ENCODE data around the gene TRIM22.
"Not testable (repeated sequence)": the region's sequence is repeated elsewhere in the genome, so short reads cannot be mapped to it uniquely, and the experiment has no call there.

Gene TRIM22

GRCh38 chr11:5684036-5684645 lies 5.4 kb upstream of the TRIM22 start:
- no peak for TF ChIP-seq CTCF (IDR thresholded peaks at IDR 0.05; ENCODE audit: control insufficient read depth, extremely low read depth, insufficient read depth)
- H3K4me3 ChIP-seq (ENCODE audit: low read depth, low read length) = peak overlapping the region; percentile 60
- no peak for DNase-seq (ENCODE audit: low read depth)

- TF ChIP-seq CTCF (IDR thresholded peaks at IDR 0.05; ENCODE audit: control insufficient read depth, extremely low read depth, insufficient read depth) = peak; percentile 69
- DNase-seq (ENCODE audit: low read depth) = peak; percentile 88
- peak within 1 kb of the TSS; percentile 60 for H3K4me3 ChIP-seq (ENCODE audit: low read depth, low read length)
Observed at GRCh38 chr11:5684646-5685362, 4.8 kb upstream of the TRIM22 start, which contains the start of gene TRIM5. TRIM5 (minus strand) TSS chr11:5685074; CDS start chr11:5680177, 4,897 bp downstream.

GRCh38 chr11:5686426-5686825 lies 3.2 kb upstream of the TRIM22 start:
- no peak for DNase-seq (ENCODE audit: low read depth)
- H3K4me3 ChIP-seq (ENCODE audit: low read depth, low read length) = no peak overlapping the region
- TF ChIP-seq CTCF (IDR thresholded peaks at IDR 0.05; ENCODE audit: control insufficient read depth, extremely low read depth, insufficient read depth) = no peak

GRCh38 chr11:5688482-5688881 lies 1.1 kb upstream of the TRIM22 start:
- no peak for DNase-seq (ENCODE audit: low read depth)
- TF ChIP-seq CTCF (IDR thresholded peaks at IDR 0.05; ENCODE audit: control insufficient read depth, extremely low read depth, insufficient read depth) = no peak
- H3K4me3 ChIP-seq (ENCODE audit: low read depth, low read length) = no peak overlapping the region

GRCh38 chr11:5690216-5690615 lies 626 bp downstream of the TRIM22 start:
- DNase-seq (ENCODE audit: low read depth) = no peak
- no peak for TF ChIP-seq CTCF (IDR thresholded peaks at IDR 0.05; ENCODE audit: control insufficient read depth, extremely low read depth, insufficient read depth)
- no peak overlapping the region for H3K4me3 ChIP-seq (ENCODE audit: low read depth, low read length)

- DNase-seq (ENCODE audit: low read depth) = no peak
- TF ChIP-seq CTCF (IDR thresholded peaks at IDR 0.05; ENCODE audit: control insufficient read depth, extremely low read depth, insufficient read depth) = no peak
- H3K4me3 ChIP-seq (ENCODE audit: low read depth, low read length) = no peak overlapping the region
Observed at GRCh38 chr11:5690736-5691135, 1.1 kb downstream of the TRIM22 start.

- H3K4me3 ChIP-seq (ENCODE audit: low read depth, low read length); DNase-seq (ENCODE audit: low read depth): not testable (repeated sequence)
Observed at GRCh38 chr11:5691238-5691963, 1.8 kb downstream of the TRIM22 start.
